Endothelial cell of umbilical vein (primary cell): ENCODE measurements around the gene SGSH. TPM values are rescaled to one million over a fixed set of nuclear protein-coding genes. Genes with fewer than 3 reads are reported as not detected.

Source experiments
- BruUV-seq: library from RNA; stranded (reverse); fragments of 400-500 nt; replicated peaks from 2 replicates; lab custom pipeline; 2021; lab: Mats Ljungman, UMichigan
- CTCF ChIA-PET: fragments of 300-600, 350-600 bp; sonication (Branson Sonifier 250); formaldehyde crosslinking; loops from one replicate; lab custom pipeline; 2021; ENCODE audit warnings: antibody characterized with exemption, inconsistent platforms; lab: Charles Lee
- POLR2A ChIA-PET: fragments of 300-600, 350-600 bp; sonication (Branson Sonifier 250); formaldehyde crosslinking; loops from one replicate; lab custom pipeline; 2021; ENCODE audit warnings: antibody characterized with exemption, inconsistent platforms; lab: Charles Lee
- DNase-seq: peaks from one replicate; pipeline ENCODE4 v3.0.0-alpha.2; 2011; ENCODE audit warnings: low read depth, low spot score
- FAIRE-seq: peaks from 2 replicates; lab custom pipeline; 2011; peaks lifted over from hg19 to GRCh38; lab: Jason Lieb, UNC
- H2AFZ ChIP-seq: 2 replicates; pipeline ENCODE4 v1.6.0; 2012; ENCODE audit warnings: low read depth, low read length, control low read depth, inconsistent platforms
- H3K27ac ChIP-seq: 2 replicates; pipeline ENCODE4 v1.5.1; 2011; ENCODE audit warnings: low read depth, mild to moderate bottlenecking, control low read depth, low read length, moderate library complexity; ENCODE audit not compliant: insufficient read depth
- H3K27me3 ChIP-seq, 2 experiments: 2 replicates each; pipeline versions ENCODE4 v1.6.0 to v1.6.1; 2011; ENCODE audit warnings: low read length in 2 of 2, mixed read lengths in 1 of 2; ENCODE audit not compliant: control insufficient read depth in 2 of 2, insufficient read depth in 2 of 2
- H3K36me3 ChIP-seq, 2 experiments: 2 replicates in 1 of 2; 3 replicates in 1 of 2; pipeline ENCODE4 v1.5.1; 2011; ENCODE audit warnings: low read length in 2 of 2, mild to moderate bottlenecking in 1 of 2, moderate library complexity in 1 of 2; ENCODE audit not compliant: control insufficient read depth in 2 of 2, insufficient read depth in 2 of 2; ENCODE audit errors: extremely low read depth in 1 of 2
- H3K4me1 ChIP-seq: 3 replicates; pipeline ENCODE4 v1.5.1; 2011; ENCODE audit warnings: mild to moderate bottlenecking, low read length; ENCODE audit not compliant: control insufficient read depth, insufficient read depth; ENCODE audit errors: extremely low read depth
- H3K4me2 ChIP-seq: 2 replicates; pipeline ENCODE4 v1.6.1; 2011; ENCODE audit warnings: low read length, control low read depth, mixed read lengths; ENCODE audit not compliant: insufficient read depth
- H3K4me3 ChIP-seq, 3 experiments: fragments of 200-600 bp in 1 of 3; sonication (generic), shearing (Covaris generic) in 1 of 3; replicated peaks in 1 of 3; 2 replicates each; pipeline ENCODE4 v1.5.1; 2011 to 2016; ENCODE audit warnings: control low read depth in 3 of 3, low read length in 3 of 3, mild to moderate bottlenecking in 2 of 3, inconsistent platforms in 1 of 3, low read depth in 1 of 3, moderate library complexity in 1 of 3; ENCODE audit not compliant: insufficient read depth in 1 of 3
- H3K79me2 ChIP-seq: 2 replicates; pipeline ENCODE4 v1.6.0; 2012; ENCODE audit warnings: low read length, inconsistent platforms; ENCODE audit not compliant: control insufficient read depth, insufficient read depth
- H3K9ac ChIP-seq: replicated peaks from 2 replicates; pipeline ENCODE3; 2011; ENCODE audit warnings: low read length, control low read depth; ENCODE audit not compliant: insufficient read depth; ENCODE audit errors: extremely low read depth
- H3K9me1 ChIP-seq: replicated peaks from 3 replicates; pipeline ENCODE4 v1.6.0; 2011; ENCODE audit warnings: mild to moderate bottlenecking, low read length; ENCODE audit not compliant: control insufficient read depth, insufficient read depth; ENCODE audit errors: extremely low read depth
- H3K9me3 ChIP-seq: replicated peaks from 2 replicates; pipeline ENCODE4 v1.5.1; 2012; ENCODE audit warnings: low read length, inconsistent platforms; ENCODE audit not compliant: control insufficient read depth, insufficient read depth
- H4K20me1 ChIP-seq: replicated peaks from 2 replicates; pipeline ENCODE3; 2011; ENCODE audit warnings: mild to moderate bottlenecking, low read length; ENCODE audit not compliant: control insufficient read depth, insufficient read depth; ENCODE audit errors: extremely low read depth
- EZH2 ChIP-seq: IDR thresholded peaks from 2 replicates; pipeline ENCODE4 v1.6.1; 2012; ENCODE audit warnings: borderline replicate concordance, low read depth, mild to moderate bottlenecking, moderate library complexity, low read length, inconsistent platforms; ENCODE audit not compliant: severe bottlenecking
- FOS ChIP-seq: IDR thresholded peaks from 2 replicates; pipeline ENCODE4 v1.6.1; 2011; ENCODE audit warnings: mild to moderate bottlenecking, low read length, moderate library complexity, borderline replicate concordance; ENCODE audit not compliant: insufficient read depth
- GATA2 ChIP-seq: IDR thresholded peaks from 2 replicates; pipeline ENCODE4 v1.7.0; 2011; ENCODE audit warnings: low read depth, mild to moderate bottlenecking, moderate library complexity, mixed read lengths, low read length; ENCODE audit not compliant: insufficient read length, insufficient read depth
- JUN ChIP-seq: IDR thresholded peaks from 2 replicates; pipeline ENCODE4 v1.6.1; 2011; ENCODE audit warnings: borderline replicate concordance, low read depth; ENCODE audit not compliant: insufficient read length, insufficient read depth
- MAX ChIP-seq: IDR thresholded peaks from 2 replicates; pipeline ENCODE4 v1.6.1; 2011; ENCODE audit not compliant: insufficient read depth, insufficient read length
- MYC ChIP-seq: IDR thresholded peaks from one replicate; pipeline ENCODE4 v1.6.1; 2011; ENCODE audit warnings: mild to moderate bottlenecking, low read depth, low read length
- POLR2A ChIP-seq: IDR thresholded peaks from 2 replicates; pipeline ENCODE4 v1.6.1; 2012; ENCODE audit warnings: low read depth, mild to moderate bottlenecking, control low read depth, low read length
- POLR2AphosphoS5 ChIP-seq: IDR thresholded peaks from 2 replicates; pipeline ENCODE4 v1.6.1; 2012; ENCODE audit warnings: low read depth, mild to moderate bottlenecking, control low read depth, low read length, moderate library complexity; ENCODE audit not compliant: insufficient read depth
- dilution Hi-C: fragments of 300-500 bp; cut with MboI; formaldehyde crosslinking; loops from one replicate; pipeline ENCODE4 v1.15.0; 2019; ENCODE audit warnings: low sequenced_read_pairs; ENCODE audit not compliant: extremely low pct_ligation_motif_present
- intact Hi-C: fragments of 100-400 bp; cut with micrococcal nuclease; formaldehyde crosslinking; loops from one replicate; pipeline ENCODE4 v1.10.0; 2022
- polyA plus RNA-seq, 4 experiments: library from polyadenylated mRNA; depleted of rRNA in 3 of 4; stranded (reverse) in 3 of 4; unstranded in 1 of 4; fragments of >200 nt; gene quantifications; 2 replicates each; pipeline versions ENCODE4 v1.2.1 to v1.2.3, GENCODE V29; 2011 to 2012; ENCODE audit warnings: missing spikeins in 1 of 4
- total RNA-seq: library from RNA; stranded (reverse); gene quantifications from 2 replicates; pipeline ENCODE4 v1.2.3, GENCODE V29; 2021
- TF ChIP-seq, protein P1 (sequence below), 2 donors: IDR thresholded peaks; 1 replicate in 1 of 2; 2 replicates in 1 of 2; pipeline ENCODE4 v1.5.1; 2011; ENCODE audit warnings: low read length in 2 of 2, mild to moderate bottlenecking in 2 of 2, moderate library complexity in 2 of 2, control low read depth in 1 of 2, inconsistent platforms in 1 of 2, low read depth in 1 of 2; ENCODE audit not compliant: insufficient read depth in 1 of 2; ENCODE audit errors: extremely low read depth in 1 of 2

Gene SGSH
- total and polyA plus RNA-seq, 2 donors (not counting 3 experiments of a cell fraction or from before 2014, with no cell fraction given), result 81.4 to 217 TPM

GRCh38 chr17:80269405-80269807 is 49.3 kb upstream of the SGSH start:
- TF ChIP-seq GATA2 (no peak), POLR2AphosphoS5 (no peak), MAX (no peak), POLR2A (no peak), EZH2 (no peak), MYC (no peak), FOS (no peak), JUN (no peak)
- TF ChIP-seq, protein P1, sequence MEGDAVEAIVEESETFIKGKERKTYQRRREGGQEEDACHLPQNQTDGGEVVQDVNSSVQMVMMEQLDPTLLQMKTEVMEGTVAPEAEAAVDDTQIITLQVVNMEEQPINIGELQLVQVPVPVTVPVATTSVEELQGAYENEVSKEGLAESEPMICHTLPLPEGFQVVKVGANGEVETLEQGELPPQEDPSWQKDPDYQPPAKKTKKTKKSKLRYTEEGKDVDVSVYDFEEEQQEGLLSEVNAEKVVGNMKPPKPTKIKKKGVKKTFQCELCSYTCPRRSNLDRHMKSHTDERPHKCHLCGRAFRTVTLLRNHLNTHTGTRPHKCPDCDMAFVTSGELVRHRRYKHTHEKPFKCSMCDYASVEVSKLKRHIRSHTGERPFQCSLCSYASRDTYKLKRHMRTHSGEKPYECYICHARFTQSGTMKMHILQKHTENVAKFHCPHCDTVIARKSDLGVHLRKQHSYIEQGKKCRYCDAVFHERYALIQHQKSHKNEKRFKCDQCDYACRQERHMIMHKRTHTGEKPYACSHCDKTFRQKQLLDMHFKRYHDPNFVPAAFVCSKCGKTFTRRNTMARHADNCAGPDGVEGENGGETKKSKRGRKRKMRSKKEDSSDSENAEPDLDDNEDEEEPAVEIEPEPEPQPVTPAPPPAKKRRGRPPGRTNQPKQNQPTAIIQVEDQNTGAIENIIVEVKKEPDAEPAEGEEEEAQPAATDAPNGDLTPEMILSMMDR (IDR thresholded peaks at IDR 0.05; ENCODE audit: extremely low read depth in 1 of 2, insufficient read depth in 1 of 2, low read depth in 1 of 2, low read length in 2 of 2), result no peak

More at GRCh38 chr17:80269405-80269807, 49.3 kb upstream of the SGSH start:
- H3K79me2 ChIP-seq, result peaks cover 6% of the 10 kb centered on the region
- H3K9me3 ChIP-seq, result no peaks in the 10 kb centered on the region
- peaks cover under 1% of the 10 kb centered on the region for H3K4me1 ChIP-seq
- BruUV-seq, result no TSS peak
- H3K36me3 ChIP-seq, result peaks cover 2 to 11% of the 10 kb centered on the region in 2 experiments
- POLR2A ChIA-PET, result no interaction called here
- no peak overlapping the region for H2AFZ ChIP-seq
- no peak overlapping the region for H3K4me3 ChIP-seq
- no peak overlapping the region for H3K27ac ChIP-seq
- dilution Hi-C loops, result no loop called here
- no peak for DNase-seq
- H3K4me2 ChIP-seq, result no peak overlapping the region
- no peaks in the 10 kb centered on the region for H3K9me1 ChIP-seq
- intact Hi-C loops, result no loop called here
- FAIRE-seq, result no peak
- no peaks in the 10 kb centered on the region for H4K20me1 ChIP-seq
- CTCF ChIA-PET, result no interaction called here
- no peaks in the 10 kb centered on the region for H3K27me3 ChIP-seq
- H3K9ac ChIP-seq, result no peak overlapping the region
